ENCODE results near the gene TERC.

TERC gene

GRCh38 chr3:169759256-169759655, 5.6 kb downstream of the TERC start:
- TF ChIP-seq MAX (IDR thresholded peaks at IDR 0.05) (no peak), YY1 (IDR thresholded peaks at IDR 0.05; ENCODE audit: low read depth) (no peak), CREB1 (IDR thresholded peaks at IDR 0.05; ENCODE audit: low read depth) (no peak), FOXM1 (IDR thresholded peaks at IDR 0.05; ENCODE audit: borderline replicate concordance, low read depth) (no peak), TCF12 (IDR thresholded peaks at IDR 0.05; ENCODE audit: low read depth) (no peak), REST (IDR thresholded peaks at IDR 0.05; ENCODE audit: low read depth) (no peak), NFIC (IDR thresholded peaks at IDR 0.05) (no peak), ZBTB7A (IDR thresholded peaks at IDR 0.05; ENCODE audit: low read depth) (no peak), USF1 (IDR thresholded peaks at IDR 0.05) (no peak), TEAD4 (IDR thresholded peaks at IDR 0.05) (no peak), EP300 (IDR thresholded peaks at IDR 0.05; ENCODE audit: borderline replicate concordance) (no peak)

- TF ChIP-seq EP300 (IDR thresholded peaks at IDR 0.05; ENCODE audit: borderline replicate concordance) = no peak
- TF ChIP-seq CREB1 (IDR thresholded peaks at IDR 0.05; ENCODE audit: low read depth) = no peak
- no peak for TF ChIP-seq EGR1 (IDR thresholded peaks at IDR 0.05)
- no peak for TF ChIP-seq YY1 (IDR thresholded peaks at IDR 0.05; ENCODE audit: low read depth)
- TF ChIP-seq FOXM1 (IDR thresholded peaks at IDR 0.05; ENCODE audit: borderline replicate concordance, low read depth) = no peak
- no peak for TF ChIP-seq USF1 (IDR thresholded peaks at IDR 0.05)
- no peak for TF ChIP-seq REST (IDR thresholded peaks at IDR 0.05; ENCODE audit: low read depth)
- TF ChIP-seq MAX (IDR thresholded peaks at IDR 0.05) = no peak
- TF ChIP-seq TAF1 (IDR thresholded peaks at IDR 0.05; ENCODE audit: low read depth) = no peak
- no peak for TF ChIP-seq TEAD4 (IDR thresholded peaks at IDR 0.05)
- TF ChIP-seq CEBPB (IDR thresholded peaks at IDR 0.05) = no peak
- TF ChIP-seq NFIC (IDR thresholded peaks at IDR 0.05) = no peak
- no peak for TF ChIP-seq TCF12 (IDR thresholded peaks at IDR 0.05; ENCODE audit: low read depth)
- no peak for TF ChIP-seq ZBTB7A (IDR thresholded peaks at IDR 0.05; ENCODE audit: low read depth)
- TF ChIP-seq RAD21 (IDR thresholded peaks at IDR 0.05; ENCODE audit: low read depth) = no peak
These were observed 6.4 kb downstream of the TERC start for GRCh38 chr3:169758359-169758994.

- TF ChIP-seq EGR1 (IDR thresholded peaks at IDR 0.05) (no peak), TCF12 (IDR thresholded peaks at IDR 0.05; ENCODE audit: low read depth) (no peak), YY1 (IDR thresholded peaks at IDR 0.05; ENCODE audit: low read depth) (no peak), ZBTB7A (IDR thresholded peaks at IDR 0.05; ENCODE audit: low read depth) (no peak), NFIC (IDR thresholded peaks at IDR 0.05) (no peak), CEBPB (IDR thresholded peaks at IDR 0.05) (no peak), TAF1 (IDR thresholded peaks at IDR 0.05; ENCODE audit: low read depth) (no peak), CREB1 (IDR thresholded peaks at IDR 0.05; ENCODE audit: low read depth) (no peak), MAX (IDR thresholded peaks at IDR 0.05) (no peak)
These were observed 9.4 kb downstream of the TERC start for GRCh38 chr3:169755488-169755887.

- TF ChIP-seq NFIC (IDR thresholded peaks at IDR 0.05) (no peak), TEAD4 (IDR thresholded peaks at IDR 0.05) (no peak), TCF12 (IDR thresholded peaks at IDR 0.05; ENCODE audit: low read depth) (no peak), EGR1 (IDR thresholded peaks at IDR 0.05) (no peak), USF1 (IDR thresholded peaks at IDR 0.05) (no peak), YY1 (IDR thresholded peaks at IDR 0.05; ENCODE audit: low read depth) (no peak), ZBTB7A (IDR thresholded peaks at IDR 0.05; ENCODE audit: low read depth) (no peak), CEBPB (IDR thresholded peaks at IDR 0.05) (no peak), EP300 (IDR thresholded peaks at IDR 0.05; ENCODE audit: borderline replicate concordance) (no peak), CREB1 (IDR thresholded peaks at IDR 0.05; ENCODE audit: low read depth) (no peak), MAX (IDR thresholded peaks at IDR 0.05) (no peak), REST (IDR thresholded peaks at IDR 0.05; ENCODE audit: low read depth) (no peak), FOXM1 (IDR thresholded peaks at IDR 0.05; ENCODE audit: borderline replicate concordance, low read depth) (no peak), TAF1 (IDR thresholded peaks at IDR 0.05; ENCODE audit: low read depth) (no peak)
These were observed 10.1 kb downstream of the TERC start for GRCh38 chr3:169754711-169755110.

Data from Ishikawa (cell line).